ENCODE data around the gene PTOV1. TPM values are rescaled to one million over a fixed set of nuclear protein-coding genes. Genes with fewer than 3 reads are reported as not detected.
A peak's percentile ranks its signal among the peaks of the same experiment; 100 is the strongest.

The PTOV1 gene
- total and polyA plus RNA-seq, 2 of the 13 experiments (the other 11 are each of a cell fraction or from before 2014, with no cell fraction given) = 63.5 to 68.5 TPM

GRCh38 chr19:49875857-49876421 is 25.0 kb downstream of the PTOV1 start (continued):
- TF ChIP-seq GPBP1L1 (CRISPR knock-in tag; IDR thresholded peaks at IDR 0.05) (no peak), ELF1 (CRISPR knock-in tag; IDR thresholded peaks at IDR 0.05) (no peak), XBP1 (CRISPR knock-in tag; IDR thresholded peaks at IDR 0.05) (no peak), CEBPB (IDR thresholded peaks at IDR 0.05; ENCODE audit: borderline replicate concordance, low read depth, low read length) (no peak), ZFX (CRISPR knock-in tag; IDR thresholded peaks at IDR 0.05; ENCODE audit: low read depth) (no peak), RFXANK (CRISPR knock-in tag; IDR thresholded peaks at IDR 0.05) (no peak), SP2 (CRISPR knock-in tag; IDR thresholded peaks at IDR 0.05) (peak; percentile 89), ZNF670 (CRISPR knock-in tag; IDR thresholded peaks at IDR 0.05; ENCODE audit: borderline replicate concordance) (no peak), ZBTB20 (CRISPR knock-in tag; IDR thresholded peaks at IDR 0.05; ENCODE audit: borderline replicate concordance, low read depth) (no peak), ZNF367 (CRISPR knock-in tag; IDR thresholded peaks at IDR 0.05; ENCODE audit: borderline replicate concordance) (no peak), ZBTB10 (CRISPR knock-in tag; IDR thresholded peaks at IDR 0.05; ENCODE audit: borderline replicate concordance) (peak; percentile 96), HOXA7 (CRISPR knock-in tag; IDR thresholded peaks at IDR 0.05) (no peak), ZNF574 (CRISPR knock-in tag; IDR thresholded peaks at IDR 0.05) (no peak), ZNF180 (CRISPR knock-in tag; IDR thresholded peaks at IDR 0.05; ENCODE audit: borderline replicate concordance, low read depth) (no peak), ZNF260 (CRISPR knock-in tag; IDR thresholded peaks at IDR 0.05; ENCODE audit: borderline replicate concordance, low read depth) (no peak), NCOR1 (IDR thresholded peaks at IDR 0.05; ENCODE audit: borderline replicate concordance, low read length) (no peak), SIN3B (IDR thresholded peaks at IDR 0.05; ENCODE audit: low read length) (no peak), ZNF513 (CRISPR knock-in tag; conservative IDR thresholded peaks at IDR 0.05) (no peak), KDM5A (IDR thresholded peaks at IDR 0.05; ENCODE audit: borderline replicate concordance, low read length) (peak; percentile 18; the same call in 1 of the 2 replicates), YEATS2 (CRISPR knock-in tag; IDR thresholded peaks at IDR 0.05; ENCODE audit: borderline replicate concordance) (0 out of 2 replicates have a peak, but pooled peaks have one; percentile 54), GABPB1 (CRISPR knock-in tag; IDR thresholded peaks at IDR 0.05) (peak; percentile 92; the same call in 1 of the 2 replicates), ZSCAN20 (CRISPR knock-in tag; IDR thresholded peaks at IDR 0.05; ENCODE audit: borderline replicate concordance) (0 out of 2 replicates have a peak, but pooled peaks have one; percentile 52), ZC3H13 (CRISPR knock-in tag; IDR thresholded peaks at IDR 0.05) (no peak)

Measured in HepG2 (cell line).